SU-DHL-6 (cell line): Measurements from ENCODE around the gene GALNT6.
"Not testable (repeated sequence)": the region's sequence is repeated elsewhere in the genome, so short reads cannot be mapped to it uniquely, and the experiment has no call there.

Experiments
- CTCF ChIP-seq: fragments of 200-600 bp; sonication (generic); IDR thresholded peaks from one replicate; pipeline ENCODE4 v1.5.1; 2017; ENCODE audit warnings: antibody characterized with exemption, mild to moderate bottlenecking, low read length, moderate library complexity; ENCODE audit not compliant: insufficient read depth, poor library complexity, severe bottlenecking
- EZH2phosphoT487 ChIP-seq: fragments of 200-600 bp; sonication (generic), shearing (Covaris generic); conservative IDR thresholded peaks from 2 replicates; pipeline ENCODE4 v1.6.1; 2018; ENCODE audit warnings: mild to moderate bottlenecking, antibody characterized with exemption, low read length, moderate library complexity, mixed read lengths

- TF ChIP-seq CTCF, EZH2phosphoT487: not testable (repeated sequence)
Measured at GRCh38 chr12:51318057-51318806, 73.0 kb downstream of the GALNT6 start.
